ENCODE data around the gene MRNIP.

The MRNIP gene

GRCh38 chr5:179805529-179806249 lies 52.9 kb downstream of the MRNIP start:
- TF ChIP-seq GATA2 (IDR thresholded peaks at IDR 0.05; ENCODE audit: low read depth, low read length) (no peak), GATA3 (IDR thresholded peaks at IDR 0.05; ENCODE audit: low read depth, low read length) (no peak)

GRCh38 chr5:179805070-179805528 lies 53.5 kb downstream of the MRNIP start:
- TF ChIP-seq GATA2 (IDR thresholded peaks at IDR 0.05; ENCODE audit: low read depth, low read length) (no peak), GATA3 (IDR thresholded peaks at IDR 0.05; ENCODE audit: low read depth, low read length) (no peak)

GRCh38 chr5:179804555-179804947 lies 54.1 kb downstream of the MRNIP start:
- no peak for TF ChIP-seq GATA2 (IDR thresholded peaks at IDR 0.05; ENCODE audit: low read depth, low read length)
- TF ChIP-seq GATA3 (IDR thresholded peaks at IDR 0.05; ENCODE audit: low read depth, low read length): no peak

GRCh38 chr5:179803651-179804554 lies 54.7 kb downstream of the MRNIP start:
- TF ChIP-seq GATA2 (IDR thresholded peaks at IDR 0.05; ENCODE audit: low read depth, low read length) (no peak), GATA3 (IDR thresholded peaks at IDR 0.05; ENCODE audit: low read depth, low read length) (no peak)

GRCh38 chr5:179802950-179803562 lies 55.6 kb downstream of the MRNIP start:
- TF ChIP-seq GATA2 (IDR thresholded peaks at IDR 0.05; ENCODE audit: low read depth, low read length) (no peak), GATA3 (IDR thresholded peaks at IDR 0.05; ENCODE audit: low read depth, low read length) (no peak)

GRCh38 chr5:179802207-179802883 lies 56.3 kb downstream of the MRNIP start:
- TF ChIP-seq GATA2 (IDR thresholded peaks at IDR 0.05; ENCODE audit: low read depth, low read length) (no peak), GATA3 (IDR thresholded peaks at IDR 0.05; ENCODE audit: low read depth, low read length) (no peak)

- TF ChIP-seq GATA3 (IDR thresholded peaks at IDR 0.05; ENCODE audit: low read depth, low read length): no peak
- no peak for TF ChIP-seq GATA2 (IDR thresholded peaks at IDR 0.05; ENCODE audit: low read depth, low read length)
Observed at GRCh38 chr5:179801304-179802206, 57.1 kb downstream of the MRNIP start.

- TF ChIP-seq GATA2 (IDR thresholded peaks at IDR 0.05; ENCODE audit: low read depth, low read length) (no peak), GATA3 (IDR thresholded peaks at IDR 0.05; ENCODE audit: low read depth, low read length) (no peak)
Observed at GRCh38 chr5:179800696-179801201, 57.9 kb downstream of the MRNIP start.

- TF ChIP-seq GATA3 (IDR thresholded peaks at IDR 0.05; ENCODE audit: low read depth, low read length): no peak
- TF ChIP-seq GATA2 (IDR thresholded peaks at IDR 0.05; ENCODE audit: low read depth, low read length): no peak
Observed at GRCh38 chr5:179800071-179800695, 58.4 kb downstream of the MRNIP start.

- TF ChIP-seq GATA2 (IDR thresholded peaks at IDR 0.05; ENCODE audit: low read depth, low read length): no peak
- no peak for TF ChIP-seq GATA3 (IDR thresholded peaks at IDR 0.05; ENCODE audit: low read depth, low read length)
Observed at GRCh38 chr5:179799644-179799973, 59.0 kb downstream of the MRNIP start.

GRCh38 chr5:179798771-179799643 lies 59.6 kb downstream of the MRNIP start:
- TF ChIP-seq GATA3 (IDR thresholded peaks at IDR 0.05; ENCODE audit: low read depth, low read length): no peak
- no peak for TF ChIP-seq GATA2 (IDR thresholded peaks at IDR 0.05; ENCODE audit: low read depth, low read length)
